Measurements from ENCODE around the gene DENND4A.
A peak's percentile ranks its signal among the peaks of the same experiment; 100 is the strongest.
"Not testable (repeated sequence)": the region's sequence is repeated elsewhere in the genome, so short reads cannot be mapped to it uniquely, and the experiment has no call there.

The DENND4A gene

GRCh38 chr15:65789105-65789504 is 3.0 kb downstream of the DENND4A start:
- DNase-seq (ENCODE audit: low spot score), result no peak

GRCh38 chr15:65787260-65787659 is 4.8 kb downstream of the DENND4A start:
- DNase-seq (ENCODE audit: low spot score), result no peak

- DNase-seq (ENCODE audit: low spot score), result no peak
Observed at GRCh38 chr15:65785151-65785550, 6.9 kb downstream of the DENND4A start.

- no peak for DNase-seq (ENCODE audit: low spot score)
Observed at GRCh38 chr15:65783872-65784271, 8.2 kb downstream of the DENND4A start.

GRCh38 chr15:65782096-65782495 is 10.0 kb downstream of the DENND4A start:
- DNase-seq (ENCODE audit: low spot score), result no peak

GRCh38 chr15:65778701-65779100 is 13.4 kb downstream of the DENND4A start:
- DNase-seq (ENCODE audit: low spot score), result not testable (repeated sequence)

- no peak for DNase-seq (ENCODE audit: low spot score)
Observed at GRCh38 chr15:65778269-65778668, 13.8 kb downstream of the DENND4A start.

GRCh38 chr15:65777843-65778242 is 14.2 kb downstream of the DENND4A start:
- no peak for DNase-seq (ENCODE audit: low spot score)

GRCh38 chr15:65777053-65777452 is 15.0 kb downstream of the DENND4A start:
- peak; percentile 12 for DNase-seq (ENCODE audit: low spot score)

- no peak for DNase-seq (ENCODE audit: low spot score)
Observed at GRCh38 chr15:65773386-65774111, 18.5 kb downstream of the DENND4A start.

GRCh38 chr15:65772930-65773329 is 19.2 kb downstream of the DENND4A start:
- no peak for DNase-seq (ENCODE audit: low spot score)

- no peak for DNase-seq (ENCODE audit: low spot score)
Observed at GRCh38 chr15:65771870-65772269, 20.2 kb downstream of the DENND4A start.

GRCh38 chr15:65769482-65769881 is 22.6 kb downstream of the DENND4A start:
- DNase-seq (ENCODE audit: low spot score), result no peak

GRCh38 chr15:65767895-65768294 is 24.2 kb downstream of the DENND4A start:
- DNase-seq (ENCODE audit: low spot score), result no peak

- no peak for DNase-seq (ENCODE audit: low spot score)
Observed at GRCh38 chr15:65767264-65767595, 24.9 kb downstream of the DENND4A start.

- DNase-seq (ENCODE audit: low spot score), result no peak
Observed at GRCh38 chr15:65766422-65767263, 25.4 kb downstream of the DENND4A start.

- no peak for DNase-seq (ENCODE audit: low spot score)
Observed at GRCh38 chr15:65765106-65765505, 27.0 kb downstream of the DENND4A start.

- DNase-seq (ENCODE audit: low spot score), result no peak
Observed at GRCh38 chr15:65762914-65763787, 28.9 kb downstream of the DENND4A start.

GRCh38 chr15:65762399-65762798 is 29.7 kb downstream of the DENND4A start:
- DNase-seq (ENCODE audit: low spot score), result no peak

- no peak for DNase-seq (ENCODE audit: low spot score)
Observed at GRCh38 chr15:65761210-65761926, 30.7 kb downstream of the DENND4A start.

- no peak for DNase-seq (ENCODE audit: low spot score)
Observed at GRCh38 chr15:65759441-65759840, 32.7 kb downstream of the DENND4A start.

- no peak for DNase-seq (ENCODE audit: low spot score)
Observed at GRCh38 chr15:65758242-65758641, 33.9 kb downstream of the DENND4A start.

All from Ammon's horn (tissue), 1 donor.